Left cardiac atrium (tissue), 4 donors: ENCODE measurements around the gene FGFR3. TPM values are rescaled to one million over a fixed set of nuclear protein-coding genes. Genes with fewer than 3 reads are reported as not detected.

Experiments used
- ATAC-seq, 2 donors: fragments of 200-7000 bp; cut with Tn5 transposase; one replicate each; pipeline ENCODE4 v1.9.1; 2020; ENCODE audit warnings: mild to moderate bottlenecking in 2 of 2, moderate library complexity in 2 of 2
- DNase-seq: peaks from one replicate; pipeline ENCODE4 v3.0.0-alpha.2; 2020
- intact Hi-C, 2 donors: fragments of 100-400 bp; cut with DNase I; formaldehyde crosslinking; loops; one replicate each; pipeline versions ENCODE4 v1.14.1 to v1.15.1; 2022 to 2023
- total RNA-seq, 2 donors: library from RNA; stranded (reverse); fragmentation: NEBNext Ultra II Directional; extraction: Animal tissue kit (Norgen Biotek cat#: 25700); gene quantifications; one replicate each; pipeline ENCODE4 v1.2.1, GENCODE V29; 2021
- donor health status: DM: no; HTN: yes; CAD: no.
- donor health status: DM: no; HTN: yes; CAD: no; lungs with severe emphysema.
- donor health status: DM: yes; HTN: yes; CAD: no.
- donor health status: Dilated cardiomyopathy.

FGFR3 gene
- total RNA-seq, 2 donors from 2014 or later = 1.6 to 5.4 TPM

DNA sequence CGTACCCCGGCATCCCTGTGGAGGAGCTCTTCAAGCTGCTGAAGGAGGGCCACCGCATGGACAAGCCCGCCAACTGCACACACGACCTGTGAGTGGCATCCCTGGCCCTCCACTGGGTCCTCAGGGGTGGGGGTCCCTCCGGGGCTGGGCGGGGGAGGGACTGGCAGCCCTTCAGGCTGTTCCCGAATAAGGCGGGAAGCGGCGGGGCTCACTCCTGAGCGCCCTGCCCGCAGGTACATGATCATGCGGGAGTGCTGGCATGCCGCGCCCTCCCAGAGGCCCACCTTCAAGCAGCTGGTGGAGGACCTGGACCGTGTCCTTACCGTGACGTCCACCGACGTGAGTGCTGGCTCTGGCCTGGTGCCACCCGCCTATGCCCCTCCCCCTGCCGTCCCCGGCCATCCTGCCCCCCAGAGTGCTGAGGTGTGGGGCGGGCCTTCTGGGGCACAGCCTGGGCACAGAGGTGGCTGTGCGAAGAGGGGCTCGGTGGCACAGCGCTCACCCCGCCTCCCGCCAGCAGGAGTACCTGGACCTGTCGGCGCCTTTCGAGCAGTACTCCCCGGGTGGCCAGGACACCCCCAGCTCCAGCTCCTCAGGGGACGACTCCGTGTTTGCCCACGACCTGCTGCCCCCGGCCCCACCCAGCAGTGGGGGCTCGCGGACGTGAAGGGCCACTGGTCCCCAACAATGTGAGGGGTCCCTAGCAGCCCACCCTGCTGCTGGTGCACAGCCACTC, 13.7 kb downstream of the FGFR3 start:
- ATAC-seq = no peak
- no peak for DNase-seq
- intact Hi-C loops = loop anchor here in 1 of 2 donors (5.0 kb wide), 1 partner anchor 59 kb away; no protein-coding TSS in a partner anchor

GRCh38 chr4:1807332-1807777, 14.3 kb downstream of the FGFR3 start:
- DNase-seq (no peak), ATAC-seq (no peak)
- intact Hi-C loops = loop anchor here in 1 of 2 donors (5.0 kb wide), 1 partner anchor 60 kb away; no protein-coding TSS in a partner anchor

DNA sequence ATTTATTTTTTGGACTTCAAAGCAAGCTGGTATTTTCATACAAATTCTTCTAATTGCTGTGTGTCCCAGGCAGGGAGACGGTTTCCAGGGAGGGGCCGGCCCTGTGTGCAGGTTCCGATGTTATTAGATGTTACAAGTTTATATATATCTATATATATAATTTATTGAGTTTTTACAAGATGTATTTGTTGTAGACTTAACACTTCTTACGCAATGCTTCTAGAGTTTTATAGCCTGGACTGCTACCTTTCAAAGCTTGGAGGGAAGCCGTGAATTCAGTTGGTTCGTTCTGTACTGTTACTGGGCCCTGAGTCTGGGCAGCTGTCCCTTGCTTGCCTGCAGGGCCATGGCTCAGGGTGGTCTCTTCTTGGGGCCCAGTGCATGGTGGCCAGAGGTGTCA, 15.3 kb downstream of the FGFR3 start:
- DNase-seq = no peak
- intact Hi-C loops = loop anchor here in 1 of 2 donors (5.0 kb wide), 1 partner anchor 61 kb away; no protein-coding TSS in a partner anchor
- no peak for ATAC-seq

DNA sequence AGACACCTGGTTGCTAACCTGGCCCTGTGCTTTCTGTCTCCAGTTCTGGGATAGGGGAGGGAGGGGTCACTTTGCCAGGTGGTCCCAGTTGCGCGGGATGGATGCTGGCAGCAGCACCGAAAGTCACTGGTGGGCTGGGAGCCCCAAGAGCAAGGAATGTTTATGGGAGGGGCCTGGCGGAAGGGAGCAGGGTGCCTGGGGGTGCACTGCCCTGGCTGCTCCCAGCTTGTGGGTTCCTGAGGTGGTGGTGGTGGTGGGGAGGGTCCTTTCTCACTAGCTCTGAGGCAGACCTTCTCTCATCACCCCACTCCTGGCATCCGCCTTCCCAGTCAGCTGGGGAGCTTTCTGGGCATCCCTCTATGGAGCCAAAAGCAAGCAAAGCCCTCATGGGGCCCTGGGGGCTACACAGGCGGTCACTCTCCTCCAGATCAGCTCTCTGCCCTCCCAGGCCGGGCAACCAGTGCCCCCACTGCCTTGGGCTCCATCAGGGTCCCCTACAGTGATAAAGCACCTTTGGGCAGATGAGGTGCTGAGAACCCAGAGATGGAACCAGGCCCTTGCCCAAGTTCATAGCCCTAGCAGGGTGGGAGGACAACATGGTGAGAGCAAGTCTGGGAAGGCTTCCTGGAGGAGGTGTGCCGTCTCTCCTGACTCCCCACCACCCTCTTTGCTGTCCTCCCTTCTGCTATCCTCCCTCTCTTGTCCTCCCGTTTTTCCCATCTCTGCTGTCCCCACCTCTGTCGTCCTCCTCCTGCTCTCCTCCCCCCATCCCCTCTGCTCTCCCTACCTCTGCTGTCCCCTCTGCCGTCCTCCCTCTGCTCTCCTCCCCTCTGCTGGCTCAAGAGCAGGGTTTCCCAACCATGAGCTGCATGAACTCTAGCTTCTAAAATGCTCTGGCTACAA, 16.0 kb downstream of the FGFR3 start:
- DNase-seq (no peak), ATAC-seq (no peak)
- intact Hi-C loops = loop anchor here in 1 of 2 donors (5.0 kb wide), 1 partner anchor 62 kb away; no protein-coding TSS in a partner anchor

DNA sequence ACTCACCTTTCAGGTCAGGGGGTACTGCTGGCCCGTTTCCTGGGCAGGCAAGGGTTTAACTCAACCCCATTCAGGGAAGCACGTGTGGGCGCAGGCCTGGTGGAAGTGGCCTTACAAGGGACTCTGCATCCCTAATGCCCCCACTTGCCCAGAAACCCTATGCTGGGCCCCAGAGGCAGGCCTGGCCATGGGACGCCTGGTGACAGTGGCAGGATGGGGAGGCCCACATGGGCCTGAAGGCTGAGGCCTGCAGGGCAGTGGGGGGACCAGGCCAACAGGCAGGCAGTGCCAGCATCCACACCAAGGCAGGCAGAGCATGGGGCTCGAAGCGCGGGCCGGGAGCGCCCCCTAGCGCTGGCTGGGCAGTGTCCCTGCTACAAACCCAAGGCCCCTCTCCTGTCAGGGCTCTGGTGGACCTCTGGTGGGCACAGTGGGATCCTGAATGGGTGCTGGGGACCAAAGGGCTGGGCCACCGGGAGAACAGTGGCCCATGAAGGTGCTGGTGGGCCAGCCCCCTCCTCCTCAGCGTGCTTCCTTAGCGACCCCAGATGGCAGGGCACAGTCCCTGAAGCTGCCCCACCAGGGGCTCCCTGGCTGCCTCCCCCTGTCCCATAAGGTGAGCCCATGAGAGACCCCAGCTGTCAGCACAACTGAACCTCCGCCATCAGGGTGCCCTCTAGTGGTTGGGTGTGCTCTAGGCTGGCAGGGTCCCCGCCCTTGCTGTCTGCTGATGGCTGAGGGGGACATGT, 16.8 kb downstream of the FGFR3 start:
- ATAC-seq (peak; percentile 77 to 80), DNase-seq (peak; percentile 71)
- intact Hi-C loops = loop anchor here (2.0 to 5.0 kb wide), 2 partner anchors 63 kb away; no protein-coding TSS in a partner anchor

GRCh38 chr4:1810765-1811164, 17.7 kb downstream of the FGFR3 start:
- ATAC-seq = peak in 1 of 2 donors; percentile 2
- intact Hi-C loops = loop anchor here in 1 of 2 donors (2.0 kb wide), 1 partner anchor 64 kb away; no protein-coding TSS in a partner anchor

GRCh38 chr4:1812720-1813119, 19.6 kb downstream of the FGFR3 start:
- DNase-seq (no peak), ATAC-seq (no peak)
- intact Hi-C loops = no loop called here

More at GRCh38 chr4:1810765-1811164, 17.7 kb downstream of the FGFR3 start:
- DNase-seq = no peak

- intact Hi-C loops = no loop called here
- ATAC-seq (no peak), DNase-seq (no peak)
Observed at GRCh38 chr4:1813231-1813630, 20.1 kb downstream of the FGFR3 start.

GRCh38 chr4:1813915-1814314, 20.8 kb downstream of the FGFR3 start:
- intact Hi-C loops = no loop called here
- ATAC-seq (no peak), DNase-seq (no peak)

DNA sequence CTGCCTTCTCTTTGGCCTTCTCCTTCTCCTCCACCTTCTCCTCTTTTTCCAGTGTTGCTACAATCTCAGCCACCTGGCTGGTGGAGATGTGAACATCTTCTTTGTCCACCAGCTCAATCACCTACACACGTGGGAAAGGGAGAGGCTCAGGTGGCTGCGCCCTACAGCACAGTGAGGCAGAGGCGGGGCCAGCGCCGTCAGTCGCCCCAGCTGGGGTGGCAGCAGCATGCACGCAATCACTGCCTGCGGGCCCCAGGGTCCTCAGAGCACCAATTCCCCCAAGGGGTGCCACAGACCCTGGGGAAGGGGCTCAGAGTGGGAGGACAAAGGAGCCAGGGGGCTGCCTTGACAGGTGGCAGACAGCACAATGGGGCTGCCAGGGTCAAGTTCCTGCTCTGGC, 21.4 kb downstream of the FGFR3 start:
- DNase-seq = no peak
- no peak for ATAC-seq
- intact Hi-C loops = no loop called here

DNA sequence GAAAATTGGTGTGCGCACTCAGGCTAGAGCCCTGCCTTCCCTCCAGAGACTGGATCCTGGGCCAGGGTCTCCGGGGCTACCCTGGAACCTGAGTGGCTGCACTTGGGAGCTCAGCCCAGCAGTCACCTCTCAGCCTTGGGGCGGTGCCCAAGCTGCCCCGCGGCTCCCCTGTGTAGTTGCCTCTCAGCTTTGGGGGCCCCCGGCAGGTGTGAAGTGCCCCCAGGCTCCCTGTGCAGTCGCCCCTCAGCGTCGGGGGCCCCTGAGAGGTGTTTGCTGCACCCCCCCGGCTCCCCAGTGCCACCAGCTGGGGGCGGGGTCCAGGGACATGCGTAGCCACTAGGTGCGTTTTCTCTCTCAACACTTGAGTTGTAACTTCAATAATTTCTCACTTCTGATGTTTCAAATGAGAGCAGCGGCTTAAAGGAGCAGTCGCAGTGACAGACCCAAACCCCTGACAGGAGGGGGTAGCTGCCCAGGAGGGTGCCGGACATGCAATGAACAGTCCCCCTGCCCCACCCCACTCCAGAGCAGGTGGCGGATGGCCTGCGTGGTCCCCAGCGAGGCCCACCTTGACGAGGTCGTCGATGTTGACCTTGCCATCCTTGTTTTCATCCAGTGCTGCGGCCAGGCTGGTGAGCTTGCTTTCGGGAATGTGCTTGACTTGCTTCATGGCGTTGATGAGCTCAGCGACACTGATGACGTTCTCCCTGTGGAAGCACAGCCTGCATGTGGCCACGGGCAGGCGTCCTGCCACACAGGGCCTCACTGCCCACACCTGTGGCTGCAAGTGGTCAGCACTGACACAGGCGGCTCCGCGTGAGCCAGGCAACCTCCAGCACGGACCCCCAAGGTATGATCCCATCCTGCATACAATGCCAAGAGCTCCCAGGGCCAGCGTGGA, 22.3 kb downstream of the FGFR3 start:
- DNase-seq (no peak), ATAC-seq (no peak)
- intact Hi-C loops = no loop called here

DNA sequence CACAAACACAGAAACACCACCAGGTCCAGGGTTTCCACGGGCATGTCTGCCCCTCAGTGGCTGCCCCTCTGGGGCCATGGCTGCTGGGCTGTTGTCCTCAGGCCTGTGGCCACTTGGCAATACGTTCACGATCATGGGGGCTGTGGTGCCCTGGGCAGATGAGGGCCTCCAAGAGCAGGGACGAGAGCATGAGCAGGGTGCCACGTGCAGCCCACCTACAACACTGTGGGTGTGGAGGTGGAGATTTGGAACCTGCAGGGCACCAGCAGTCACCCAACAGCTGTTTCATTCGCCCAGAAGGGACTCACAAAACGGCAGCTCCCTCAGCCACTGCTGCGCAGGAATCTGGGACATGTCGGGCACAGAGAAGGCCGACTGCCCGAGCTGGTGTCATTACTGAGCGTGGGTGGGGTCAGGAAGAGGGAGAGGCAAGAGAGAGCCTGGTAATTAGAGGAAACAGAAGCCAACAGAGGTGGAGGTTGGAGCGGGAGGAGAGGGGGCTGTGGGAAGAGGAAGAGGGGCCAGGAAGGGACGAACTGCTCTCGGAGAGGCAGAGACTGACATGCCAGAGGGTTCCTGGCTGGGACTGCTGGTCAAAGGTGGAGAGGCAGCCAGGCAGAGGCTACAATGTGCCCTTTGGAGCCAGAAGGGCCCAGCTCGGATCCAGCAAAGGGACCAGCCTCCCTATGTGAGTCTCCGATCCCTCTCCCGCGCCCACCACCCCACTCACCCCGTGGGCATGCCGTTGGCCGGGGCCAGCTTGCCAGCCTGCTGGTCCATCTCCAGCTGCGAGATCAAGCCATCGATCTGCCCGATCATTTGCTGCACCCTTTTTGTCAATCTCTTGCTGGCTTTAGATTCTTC, 23.1 kb downstream of the FGFR3 start:
- ATAC-seq (no peak), DNase-seq (no peak)
- intact Hi-C loops = no loop called here

- ATAC-seq (peak in 1 of 2 donors; percentile 38), DNase-seq (no peak)
- intact Hi-C loops = no loop called here
Observed at GRCh38 chr4:1819284-1819683, 26.2 kb downstream of the FGFR3 start.

- intact Hi-C loops = no loop called here
- ATAC-seq = no peak
- no peak for DNase-seq
Observed at GRCh38 chr4:1819816-1820215, 26.7 kb downstream of the FGFR3 start.

DNA sequence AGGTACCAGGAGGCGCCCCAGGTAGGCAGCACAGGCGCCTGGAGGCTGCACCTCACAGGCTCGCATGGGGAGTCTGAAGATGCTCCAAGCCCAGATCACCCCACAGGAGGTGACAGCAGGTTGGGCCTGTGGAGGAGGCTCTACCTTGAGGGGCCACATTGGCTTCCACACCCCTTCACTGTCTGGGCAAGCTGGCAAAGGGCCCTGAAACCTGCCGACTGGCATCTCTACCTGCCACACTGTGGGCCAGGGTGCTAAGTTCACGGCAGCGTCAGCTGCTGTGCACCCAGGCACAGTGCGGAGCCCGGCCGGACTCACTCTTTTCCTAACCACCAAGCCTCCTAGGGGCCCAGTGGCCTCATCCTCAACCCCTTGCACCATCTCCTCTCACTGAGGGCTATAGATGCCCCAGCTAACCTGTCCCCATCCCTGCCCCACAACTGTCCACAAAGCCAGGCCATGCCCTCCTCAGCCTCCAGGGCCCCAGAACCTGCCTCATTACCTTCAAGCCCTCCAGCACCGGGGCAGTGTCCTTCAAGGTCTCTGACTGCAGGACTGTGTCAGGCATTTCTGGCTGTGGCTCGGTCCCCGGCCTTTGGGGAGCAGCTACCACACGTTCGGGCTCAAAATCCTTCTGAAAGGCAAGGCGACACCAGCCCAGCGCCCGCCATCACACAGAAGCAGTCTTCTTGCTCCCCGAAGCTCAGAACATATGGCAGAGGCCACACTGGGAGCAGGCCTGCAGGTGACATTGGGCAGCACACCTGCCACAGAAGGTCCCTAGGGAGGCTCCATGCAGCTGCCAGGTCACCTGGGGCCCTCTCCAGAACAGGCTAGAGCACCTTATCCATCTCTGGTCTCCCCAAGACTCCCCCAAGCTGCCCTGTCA, 28.8 kb downstream of the FGFR3 start:
- DNase-seq (no peak), ATAC-seq (no peak)
- intact Hi-C loops = no loop called here
